ENCODE data around the gene PROCA1.

DNA sequence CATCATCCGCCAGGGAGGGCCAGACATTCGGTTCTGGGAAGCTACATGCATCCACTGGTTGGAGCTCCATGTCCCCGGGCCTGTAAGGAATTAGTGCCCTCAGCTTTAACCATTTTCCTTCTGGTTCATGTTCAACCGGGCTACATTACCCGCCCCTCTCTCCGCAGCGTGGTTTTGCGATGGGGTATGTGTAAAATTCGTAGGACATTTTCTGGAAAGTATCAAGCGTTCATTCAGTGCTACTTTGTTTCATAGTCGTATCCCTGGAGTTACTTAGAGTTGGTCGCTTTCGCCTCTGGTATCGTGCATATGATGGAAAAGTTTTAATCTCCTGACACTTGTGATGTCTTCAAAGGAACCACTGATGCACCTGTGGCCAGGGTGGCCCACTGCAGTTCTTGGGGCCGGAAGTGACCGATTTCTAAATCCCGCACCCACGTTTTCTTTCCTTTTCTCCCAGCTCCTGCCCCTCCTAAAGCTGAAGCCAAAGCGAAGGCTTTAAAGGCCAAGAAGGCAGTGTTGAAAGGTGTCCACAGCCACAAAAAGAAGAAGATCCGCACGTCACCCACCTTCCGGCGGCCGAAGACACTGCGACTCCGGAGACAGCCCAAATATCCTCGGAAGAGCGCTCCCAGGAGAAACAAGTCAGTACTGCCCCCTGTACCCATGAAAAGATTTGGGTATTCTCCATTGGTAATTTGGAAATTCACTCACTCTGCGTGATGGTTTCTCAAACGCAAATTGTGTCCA is 8.7 kb upstream of the PROCA1 start:
- TF ChIP-seq CTCF (IDR thresholded peaks at IDR 0.05; ENCODE audit: borderline replicate concordance, extremely low read depth, low read length, poor library complexity, severe bottlenecking), result peak; percentile 31
- no peak for TF ChIP-seq EZH2 (IDR thresholded peaks at IDR 0.05; ENCODE audit: borderline replicate concordance, low read depth, low read length, severe bottlenecking)
